Ishikawa (cell line): ENCODE measurements around the gene ARMC2.

Experiments used
- CEBPB ChIP-seq: IDR thresholded peaks from 2 replicates; pipeline ENCODE4 v1.6.1; 2012
- CREB1 ChIP-seq: IDR thresholded peaks from 2 replicates; pipeline ENCODE4 v1.6.1; 2012; ENCODE audit warnings: low read depth
- EGR1 ChIP-seq: IDR thresholded peaks from 2 replicates; pipeline ENCODE4 v1.6.1; 2012
- EP300 ChIP-seq: IDR thresholded peaks from 2 replicates; pipeline ENCODE4 v1.6.1; 2012; ENCODE audit warnings: borderline replicate concordance
- FOXM1 ChIP-seq: IDR thresholded peaks from 2 replicates; pipeline ENCODE4 v1.6.1; 2012; ENCODE audit warnings: low read depth, borderline replicate concordance
- NFIC ChIP-seq: IDR thresholded peaks from 2 replicates; pipeline ENCODE4 v1.6.1; 2012
- RAD21 ChIP-seq: IDR thresholded peaks from 2 replicates; pipeline ENCODE4 v1.6.1; 2012; ENCODE audit warnings: low read depth
- TAF1 ChIP-seq: IDR thresholded peaks from 2 replicates; pipeline ENCODE4 v1.6.1; 2012; ENCODE audit warnings: low read depth, mild to moderate bottlenecking
- TCF12 ChIP-seq: IDR thresholded peaks from 2 replicates; pipeline ENCODE4 v1.6.1; 2012; ENCODE audit warnings: low read depth
- TEAD4 ChIP-seq: IDR thresholded peaks from 2 replicates; pipeline ENCODE4 v1.6.1; 2012
- YY1 ChIP-seq: IDR thresholded peaks from 2 replicates; pipeline ENCODE4 v1.6.1; 2012; ENCODE audit warnings: low read depth
- ZBTB7A ChIP-seq: IDR thresholded peaks from 2 replicates; pipeline ENCODE4 v1.6.1; 2012; ENCODE audit warnings: low read depth
- TF ChIP-seq, protein P1 (sequence below): IDR thresholded peaks from 2 replicates; pipeline ENCODE4 v1.6.1; 2012; ENCODE audit warnings: low read depth, mild to moderate bottlenecking
- TF ChIP-seq, protein P2 (sequence below): IDR thresholded peaks from 2 replicates; pipeline ENCODE4 v1.6.1; 2012
- TF ChIP-seq, protein P3 (sequence below): IDR thresholded peaks from 2 replicates; pipeline ENCODE4 v1.6.1; 2012

ARMC2 gene

DNA sequence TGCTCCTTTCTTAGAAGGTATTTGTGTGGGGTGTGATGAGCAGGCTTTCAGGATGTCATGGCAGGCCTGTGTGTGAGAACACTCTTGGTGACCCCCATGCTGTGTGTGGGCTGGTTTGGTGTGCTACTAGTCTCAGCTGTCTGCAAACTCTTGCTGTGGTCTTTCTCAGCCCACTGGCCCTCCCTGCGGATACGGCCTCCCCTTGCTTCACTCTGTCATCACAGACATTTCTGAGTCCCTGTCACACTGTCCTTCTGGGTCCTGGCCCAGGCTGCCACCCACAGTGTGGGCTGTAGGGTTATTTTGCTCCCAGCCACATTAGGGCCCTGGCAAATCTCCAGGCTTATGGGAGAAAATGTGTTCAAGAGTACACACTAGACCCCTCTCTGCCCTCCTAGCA, 39.0 kb upstream of the ARMC2 start:
- TF ChIP-seq, protein P1, sequence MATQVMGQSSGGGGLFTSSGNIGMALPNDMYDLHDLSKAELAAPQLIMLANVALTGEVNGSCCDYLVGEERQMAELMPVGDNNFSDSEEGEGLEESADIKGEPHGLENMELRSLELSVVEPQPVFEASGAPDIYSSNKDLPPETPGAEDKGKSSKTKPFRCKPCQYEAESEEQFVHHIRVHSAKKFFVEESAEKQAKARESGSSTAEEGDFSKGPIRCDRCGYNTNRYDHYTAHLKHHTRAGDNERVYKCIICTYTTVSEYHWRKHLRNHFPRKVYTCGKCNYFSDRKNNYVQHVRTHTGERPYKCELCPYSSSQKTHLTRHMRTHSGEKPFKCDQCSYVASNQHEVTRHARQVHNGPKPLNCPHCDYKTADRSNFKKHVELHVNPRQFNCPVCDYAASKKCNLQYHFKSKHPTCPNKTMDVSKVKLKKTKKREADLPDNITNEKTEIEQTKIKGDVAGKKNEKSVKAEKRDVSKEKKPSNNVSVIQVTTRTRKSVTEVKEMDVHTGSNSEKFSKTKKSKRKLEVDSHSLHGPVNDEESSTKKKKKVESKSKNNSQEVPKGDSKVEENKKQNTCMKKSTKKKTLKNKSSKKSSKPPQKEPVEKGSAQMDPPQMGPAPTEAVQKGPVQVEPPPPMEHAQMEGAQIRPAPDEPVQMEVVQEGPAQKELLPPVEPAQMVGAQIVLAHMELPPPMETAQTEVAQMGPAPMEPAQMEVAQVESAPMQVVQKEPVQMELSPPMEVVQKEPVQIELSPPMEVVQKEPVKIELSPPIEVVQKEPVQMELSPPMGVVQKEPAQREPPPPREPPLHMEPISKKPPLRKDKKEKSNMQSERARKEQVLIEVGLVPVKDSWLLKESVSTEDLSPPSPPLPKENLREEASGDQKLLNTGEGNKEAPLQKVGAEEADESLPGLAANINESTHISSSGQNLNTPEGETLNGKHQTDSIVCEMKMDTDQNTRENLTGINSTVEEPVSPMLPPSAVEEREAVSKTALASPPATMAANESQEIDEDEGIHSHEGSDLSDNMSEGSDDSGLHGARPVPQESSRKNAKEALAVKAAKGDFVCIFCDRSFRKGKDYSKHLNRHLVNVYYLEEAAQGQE = no peak
- TF ChIP-seq FOXM1 (no peak), CREB1 (no peak), EP300 (no peak), TCF12 (no peak)

DNA sequence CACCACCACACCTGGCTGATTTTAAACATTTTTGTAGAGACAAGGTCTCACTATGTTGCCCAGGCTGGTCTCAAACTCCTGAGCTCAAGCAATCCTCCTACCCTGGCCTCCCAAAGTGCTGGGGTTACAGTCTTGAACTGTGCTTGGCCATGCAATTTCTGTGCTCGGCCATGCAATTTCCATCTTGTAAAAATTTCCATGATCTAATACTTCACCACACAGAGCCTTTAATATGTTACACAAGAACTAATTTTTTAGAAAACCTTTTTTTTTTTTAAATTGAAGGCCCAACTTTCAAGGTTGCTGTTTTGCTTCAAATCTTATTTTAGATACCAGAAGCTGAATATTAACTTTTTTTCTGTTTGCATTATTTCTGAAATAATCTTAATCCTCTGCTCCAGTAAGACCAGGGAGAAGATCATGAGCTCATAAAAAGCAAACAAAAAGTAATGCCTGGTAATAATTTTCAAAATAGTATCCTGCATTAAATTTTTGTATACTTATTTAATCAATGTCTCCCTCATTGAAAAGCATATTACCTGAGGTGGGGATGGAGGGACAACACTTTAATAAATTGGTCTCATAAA, 38.1 kb upstream of the ARMC2 start:
- TF ChIP-seq CREB1 = no peak
- no peak for TF ChIP-seq FOXM1
- TF ChIP-seq TEAD4 = no peak
- TF ChIP-seq EGR1 = no peak

DNA sequence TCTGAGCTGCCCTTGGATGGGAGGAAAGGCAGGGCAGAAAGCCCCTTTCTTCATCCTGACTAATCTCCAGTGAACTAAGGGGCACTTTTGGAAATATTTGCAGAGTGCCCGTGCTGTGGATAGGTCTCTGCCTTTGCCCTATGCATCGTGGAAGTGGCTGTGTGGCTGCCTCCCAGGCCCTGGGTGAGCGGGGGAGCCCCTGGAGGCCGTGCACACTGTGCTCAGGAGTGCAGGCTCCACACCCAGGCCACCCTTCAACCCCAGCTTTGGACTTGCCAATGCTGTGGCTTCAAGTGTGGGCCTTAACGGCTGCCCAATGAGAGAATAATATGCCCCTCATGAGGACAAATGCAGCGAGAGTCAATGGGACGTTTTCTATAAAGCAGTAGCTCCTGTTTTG, 36.7 kb upstream of the ARMC2 start:
- TF ChIP-seq EP300 = no peak
- TF ChIP-seq YY1 = no peak
- no peak for TF ChIP-seq TCF12
- no peak for TF ChIP-seq EGR1
- no peak for TF ChIP-seq NFIC
- TF ChIP-seq FOXM1 = no peak

DNA sequence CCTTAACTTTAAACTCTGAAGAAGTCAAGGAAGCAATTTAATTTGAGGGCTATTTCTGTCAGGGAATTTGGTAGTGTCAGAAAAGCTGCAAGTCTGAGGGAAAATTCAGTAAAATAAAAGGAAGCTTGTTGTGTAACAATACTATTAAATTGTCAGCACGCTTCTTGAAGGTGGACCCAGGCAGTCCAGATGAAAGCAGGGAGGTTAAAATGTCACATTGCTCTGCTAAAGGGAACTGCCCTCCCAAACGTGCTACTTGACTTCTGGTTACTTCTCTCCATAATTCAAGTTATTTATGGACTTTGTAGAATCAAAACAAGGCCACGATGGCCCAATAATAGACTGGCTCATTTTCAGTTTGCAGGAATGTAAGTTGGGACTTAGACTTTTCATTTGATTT, 28.2 kb upstream of the ARMC2 start:
- TF ChIP-seq FOXM1 (no peak), TCF12 (no peak), NFIC (no peak), ZBTB7A (no peak), TAF1 (no peak), EP300 (no peak), EGR1 (no peak), TEAD4 (no peak)
- TF ChIP-seq, protein P2, sequence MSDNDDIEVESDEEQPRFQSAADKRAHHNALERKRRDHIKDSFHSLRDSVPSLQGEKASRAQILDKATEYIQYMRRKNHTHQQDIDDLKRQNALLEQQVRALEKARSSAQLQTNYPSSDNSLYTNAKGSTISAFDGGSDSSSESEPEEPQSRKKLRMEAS = no peak

DNA sequence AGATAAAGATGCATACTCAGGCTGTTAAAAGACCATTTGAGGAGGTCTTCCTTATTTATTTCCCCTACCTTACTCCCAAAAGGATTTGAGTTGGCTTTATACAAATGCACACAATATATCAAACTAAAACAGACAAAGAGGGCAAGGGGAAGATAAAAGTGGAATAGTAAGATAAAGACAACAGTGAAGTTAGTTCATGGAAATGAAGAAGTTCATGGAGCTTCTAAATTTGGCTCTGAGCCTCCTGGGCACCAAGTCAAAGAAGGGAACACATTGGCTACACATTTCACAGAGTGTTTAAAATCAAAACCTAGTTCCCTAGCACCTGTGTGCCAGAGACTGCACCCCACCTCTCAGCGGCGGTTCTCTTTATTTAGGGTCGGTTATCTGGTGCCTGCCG, 25.8 kb upstream of the ARMC2 start:
- TF ChIP-seq, protein P2 = no peak
- TF ChIP-seq EGR1 (no peak), TEAD4 (no peak), YY1 (no peak), EP300 (no peak), CREB1 (no peak), CEBPB (no peak), RAD21 (no peak), TAF1 (no peak), FOXM1 (no peak), NFIC (no peak), ZBTB7A (no peak), TCF12 (no peak)
- TF ChIP-seq, protein P1 = no peak
- TF ChIP-seq, protein P3, sequence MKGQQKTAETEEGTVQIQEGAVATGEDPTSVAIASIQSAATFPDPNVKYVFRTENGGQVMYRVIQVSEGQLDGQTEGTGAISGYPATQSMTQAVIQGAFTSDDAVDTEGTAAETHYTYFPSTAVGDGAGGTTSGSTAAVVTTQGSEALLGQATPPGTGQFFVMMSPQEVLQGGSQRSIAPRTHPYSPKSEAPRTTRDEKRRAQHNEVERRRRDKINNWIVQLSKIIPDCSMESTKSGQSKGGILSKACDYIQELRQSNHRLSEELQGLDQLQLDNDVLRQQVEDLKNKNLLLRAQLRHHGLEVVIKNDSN = no peak

DNA sequence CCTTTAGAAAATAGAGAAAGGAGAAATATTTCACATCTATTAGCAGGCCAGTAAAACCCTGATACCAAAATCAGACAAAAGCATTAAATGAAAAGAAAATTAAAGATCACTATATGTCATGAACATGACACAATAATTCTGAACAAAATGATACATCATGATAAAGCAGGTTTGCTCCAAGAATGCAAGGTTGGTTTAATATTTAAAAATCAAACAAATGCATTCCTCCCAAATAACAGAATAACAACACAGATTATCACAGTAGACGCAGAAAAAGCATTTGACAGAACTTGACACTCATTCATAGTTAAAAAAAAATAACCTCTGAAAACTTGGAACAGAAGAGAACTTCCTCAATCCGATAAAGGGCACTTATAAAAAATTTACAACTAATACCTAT, 22.9 kb upstream of the ARMC2 start:
- TF ChIP-seq EP300 (no peak), EGR1 (no peak), FOXM1 (no peak), CREB1 (no peak), ZBTB7A (no peak), CEBPB (no peak), NFIC (no peak), YY1 (no peak), TCF12 (no peak), TEAD4 (no peak), TAF1 (no peak), RAD21 (no peak)
- TF ChIP-seq, protein P2 = no peak
- TF ChIP-seq, protein P1 = no peak
- TF ChIP-seq, protein P3 = no peak
